ENCODE measurements around the gene DIPK1B. TPM values are rescaled to one million over a fixed set of nuclear protein-coding genes. Genes with fewer than 3 reads are reported as not detected.

DIPK1B gene
- total and polyA plus RNA-seq, 2 experiments from 2014 or later, result 18.7 to 60.0 TPM

- Histone ChIP-seq H3K27me3 (ENCODE audit: insufficient read depth) (no peaks in the 10 kb centered on the region), H3F3A (replicated peaks; ENCODE audit: low read depth) (0 out of 2 replicates have a peak, but pooled peaks cover 3% of the 10 kb centered on the region), H3K27ac (ENCODE audit: low read depth) (no peak overlapping the region), H3K4me1 (ENCODE audit: insufficient read depth) (no peaks in the 10 kb centered on the region; the same call in 1 of the 2 replicates), H3K36me3 (ENCODE audit: insufficient read depth) (no peaks in the 10 kb centered on the region), H3K79me2 (replicated peaks; ENCODE audit: insufficient read depth) (peaks cover 10% of the 10 kb centered on the region; the same call in 1 of the 2 replicates), H3K4me2 (no peak overlapping the region), H4K20me1 (replicated peaks; ENCODE audit: insufficient read depth) (no peaks in the 10 kb centered on the region), H3K9me2 (ENCODE audit: insufficient read depth) (no peaks in the 10 kb centered on the region), H3K4me3 (no peak overlapping the region), H2AFZ (no peak overlapping the region)
- H3K4me1 Mint-ChIP-seq, result peaks cover 10% of the 10 kb centered on the region; the same call in 2 of the 3 replicates
- DNase-seq (ENCODE audit: low spot score), result no peak
- ATAC-seq, result no peak
- no peak overlapping the region for H3K27ac Mint-ChIP-seq
- H3K9me3 Mint-ChIP-seq, result no peaks in the 10 kb centered on the region
- no peaks in the 10 kb centered on the region for H3K36me3 Mint-ChIP-seq (ENCODE audit: low read depth)
- TF ChIP-seq EZH2phosphoT487 (IDR thresholded peaks at IDR 0.05; ENCODE audit: unreplicated experiment) (no peak), EZH2 (IDR thresholded peaks at IDR 0.05; ENCODE audit: low read depth, unreplicated experiment) (no peak), ZNF114 (CRISPR knock-in tag; IDR thresholded peaks at IDR 0.05) (no peak), ZNF331 (CRISPR knock-in tag; IDR thresholded peaks at IDR 0.05; ENCODE audit: low read depth) (no peak), STAT1 (IDR thresholded peaks at IDR 0.05; ENCODE audit: unreplicated experiment) (no peak), REST (IDR thresholded peaks at IDR 0.05; ENCODE audit: unreplicated experiment) (no peak), CREB1 (CRISPR knock-in tag; IDR thresholded peaks at IDR 0.05; ENCODE audit: low read depth) (no peak), ETS1 (IDR thresholded peaks at IDR 0.05) (no peak), NANOG (IDR thresholded peaks at IDR 0.05; ENCODE audit: borderline replicate concordance) (no peak), JUNB (IDR thresholded peaks at IDR 0.05; ENCODE audit: unreplicated experiment) (no peak), CTCF (conservative IDR thresholded peaks at IDR 0.05; ENCODE audit: low read depth in 2 of 2) (no peak), ZNF462 (CRISPR knock-in tag; IDR thresholded peaks at IDR 0.05) (no peak), POLR2AphosphoS5 (IDR thresholded peaks at IDR 0.05; ENCODE audit: low read depth) (no peak)
- H3K27me3 Mint-ChIP-seq (ENCODE audit: insufficient read depth, low read depth, poor library complexity), result peaks cover 18% of the 10 kb centered on the region
- H3K4me3 Mint-ChIP-seq, result no peak overlapping the region
Measured at GRCh38 chr9:136684799-136685198, 27.6 kb upstream of the DIPK1B start.

All from GM23338 (cell line).